A549 treated with GW870086 at 1 μM for 4 hours (cell line): ENCODE data around the gene PSMD5. TPM values are rescaled to one million over a fixed set of nuclear protein-coding genes. Genes with fewer than 3 reads are reported as not detected.

Source experiments
- total RNA-seq: library from RNA; stranded (reverse); fragments of 200-300 nt; extraction: Qiagen RNA extraction; gene quantifications from 5 replicates; pipeline ENCODE4 v1.2.3, GENCODE V29; 2022; ENCODE audit warnings: low read depth

Gene PSMD5
- 27.9 to 34.2 TPM (median 31.0 TPM) in 5 replicates for total RNA-seq

DNA sequence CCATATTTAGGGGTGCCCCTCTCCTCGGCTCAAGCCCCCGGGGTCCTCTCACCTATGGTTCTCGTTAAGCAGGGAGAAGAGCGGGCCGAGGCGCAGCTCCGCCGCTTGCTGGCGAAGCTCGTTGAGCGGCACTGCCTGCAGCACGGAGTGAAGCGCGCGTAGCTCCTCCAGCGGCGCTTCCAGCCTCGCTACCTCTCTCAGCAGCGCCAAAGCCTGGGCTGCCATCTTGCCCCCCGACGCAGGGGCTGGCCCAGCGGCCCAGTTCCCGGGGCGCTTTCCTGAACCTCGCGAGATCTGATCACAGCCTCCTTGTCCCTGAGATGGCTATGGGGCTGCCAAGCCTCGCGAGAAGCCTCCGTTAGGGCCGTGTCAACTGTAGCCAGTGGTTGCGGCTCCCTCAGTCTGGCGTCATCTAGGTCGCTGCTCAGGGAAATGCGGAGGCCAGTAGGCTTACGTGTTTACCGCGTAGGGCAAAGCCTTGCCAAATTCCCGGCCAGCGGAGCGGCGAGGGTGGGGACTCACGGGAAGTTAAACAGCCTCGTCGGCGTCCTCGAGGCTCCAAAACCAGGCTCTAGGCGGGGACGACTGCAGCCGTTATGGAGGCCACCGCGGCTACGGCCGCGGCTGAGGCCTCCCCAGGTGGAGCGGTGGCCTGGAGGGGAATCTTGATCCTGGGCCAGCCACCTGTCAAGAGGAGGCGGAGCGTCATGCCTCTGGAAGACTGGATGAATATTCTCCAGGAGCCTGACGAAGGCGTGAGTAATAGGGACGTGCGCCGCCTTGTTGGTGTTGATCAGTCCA is at the start of gene PSMD5:
Gene PSMD5 (minus strand): TSS at position 238 of the 801 bp plus-strand sequence. CDS start 13 bp downstream, at position 225.

DNA sequence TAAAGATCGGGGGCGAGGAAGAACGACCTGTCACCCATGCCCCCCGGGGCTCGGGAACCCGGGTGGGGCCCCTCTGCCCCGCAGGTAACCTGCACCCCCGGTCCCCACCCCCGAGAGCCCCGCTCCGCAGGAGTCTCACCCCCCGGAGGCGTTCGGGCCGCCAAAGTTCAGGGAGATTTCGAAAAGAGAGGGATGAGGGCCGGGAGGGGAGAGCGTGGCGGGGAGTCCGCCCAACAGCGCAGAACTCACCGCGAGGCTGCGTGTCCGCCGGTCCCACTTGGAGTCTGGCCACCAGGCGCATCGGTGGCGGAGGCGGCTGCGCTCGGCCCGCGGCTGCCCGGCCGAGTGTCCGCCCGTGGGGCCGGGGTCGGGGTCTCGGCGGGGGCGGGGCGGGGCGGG is 34.1 kb upstream of the PSMD5 start, which contains the start of gene PHF19:
Gene PHF19 (minus strand): TSS at position 347 of the 399 bp plus-strand sequence. CDS start 2,447 bp downstream, outside the sequence.

DNA sequence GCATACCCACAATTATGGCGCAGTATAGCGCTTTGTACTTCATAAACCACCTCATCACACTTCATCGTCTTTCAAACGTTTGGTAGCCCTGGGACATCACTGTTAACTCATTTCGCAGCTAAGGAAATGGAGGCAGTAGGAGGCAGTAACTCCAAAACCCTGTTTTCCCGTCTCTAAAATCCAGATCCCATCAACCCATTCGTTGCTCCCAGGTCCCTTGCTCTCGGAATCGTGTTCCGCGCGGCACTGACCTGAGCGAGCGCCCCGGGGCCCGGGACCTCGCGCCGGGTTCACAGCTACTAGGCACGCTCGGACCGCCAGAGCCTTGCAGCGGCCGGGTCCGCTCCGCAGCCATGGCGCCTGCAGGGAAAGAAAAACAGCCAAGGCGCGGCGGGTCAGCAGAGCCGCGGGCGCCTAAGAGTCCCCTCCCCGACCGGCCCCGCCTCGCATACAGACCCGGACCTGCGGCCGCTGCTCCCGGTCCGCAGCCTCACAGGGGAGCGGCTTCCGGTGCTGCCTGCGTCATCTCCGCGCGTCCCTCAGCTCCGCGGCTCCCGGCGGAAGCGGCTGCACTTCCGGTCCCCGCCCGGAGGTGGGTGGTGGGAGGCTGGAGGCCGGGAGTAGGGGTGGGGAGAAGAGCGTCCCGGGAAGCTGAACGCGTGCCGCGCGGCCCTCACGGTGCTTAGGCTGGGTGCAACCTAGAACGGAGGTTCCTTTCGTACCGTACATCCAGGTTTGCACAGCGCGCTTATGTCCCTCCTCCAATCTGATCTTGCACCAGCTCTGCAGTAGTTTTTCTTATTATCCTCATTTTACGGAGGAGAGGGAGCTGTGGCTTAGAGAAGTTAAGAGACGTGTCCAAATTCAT is 49.6 kb downstream of the PSMD5 start, which contains the start of gene FBXW2:
Gene FBXW2 (minus strand): TSS at position 519 of the 868 bp plus-strand sequence. CDS start 5,158 bp downstream, outside the sequence.

Other genes starting within 250 kb of the PSMD5 start
- gene MEGF9, start 128.5 kb downstream of the PSMD5 start, total RNA-seq, result 17.7 to 24.0 TPM (median 23.5 TPM) in 5 replicates
- gene FBXW2, start 49.5 kb downstream of the PSMD5 start, total RNA-seq, result 33.9 to 45.8 TPM (median 38.5 TPM) in 5 replicates
- 83.5 to 140 TPM (median 121 TPM) in 5 replicates for gene PHF19, start 34.3 kb upstream of the PSMD5 start, total RNA-seq
- 2.2 to 3.1 TPM (median 2.7 TPM) in 5 replicates for gene TRAF1, start 83.9 kb upstream of the PSMD5 start, total RNA-seq
- 11.2 to 14.5 TPM (median 12.2 TPM) in 5 replicates for gene C5, start 207.4 kb upstream of the PSMD5 start, total RNA-seq
- 5.0 to 7.3 TPM (median 6.0 TPM) in 5 replicates for gene CNTRL, start 232.0 kb upstream of the PSMD5 start, total RNA-seq